Activated naive CD4-positive, alpha-beta T cell treated with anti-CD3 and anti-CD28 coated beads, Interleukin-2, amount 10 ng/mL, durations not matched to agents 7 days and 5 days (primary cell): ENCODE results near the gene H3-3A.
A peak's percentile ranks its signal among the peaks of the same experiment; 100 is the strongest.

ENCODE experiments used
- CTCF ChIA-PET: fragments of 350-600 bp; sonication (Branson Sonifier 250); formaldehyde crosslinking; loops from one replicate; lab custom pipeline; 2021; ENCODE audit warnings: antibody characterized with exemption; lab: Charles Lee
- DNase-seq: peaks from one replicate; pipeline ENCODE4 v3.0.0-alpha.2; 2020
- H3K27ac Mint-ChIP-seq: one replicate; pipeline ENCODE4 v1.8.0; 2021; ENCODE audit warnings: mild to moderate bottlenecking, moderate library complexity, mixed read lengths
- H3K27me3 Mint-ChIP-seq: one replicate; pipeline ENCODE4 v1.8.0; 2021; ENCODE audit warnings: mild to moderate bottlenecking, mixed read lengths
- H3K36me3 Mint-ChIP-seq: one replicate; pipeline ENCODE4 v1.8.0; 2021; ENCODE audit warnings: mixed read lengths
- H3K4me1 Mint-ChIP-seq: one replicate; pipeline ENCODE4 v1.8.0; 2021; ENCODE audit warnings: mixed read lengths
- H3K4me3 Mint-ChIP-seq: one replicate; pipeline ENCODE4 v1.8.0; 2021; ENCODE audit warnings: mild to moderate bottlenecking, moderate library complexity, mixed read lengths
- H3K9me3 Mint-ChIP-seq: one replicate; pipeline ENCODE4 v1.8.0; 2021; ENCODE audit warnings: mixed read lengths

The H3-3A gene

DNA sequence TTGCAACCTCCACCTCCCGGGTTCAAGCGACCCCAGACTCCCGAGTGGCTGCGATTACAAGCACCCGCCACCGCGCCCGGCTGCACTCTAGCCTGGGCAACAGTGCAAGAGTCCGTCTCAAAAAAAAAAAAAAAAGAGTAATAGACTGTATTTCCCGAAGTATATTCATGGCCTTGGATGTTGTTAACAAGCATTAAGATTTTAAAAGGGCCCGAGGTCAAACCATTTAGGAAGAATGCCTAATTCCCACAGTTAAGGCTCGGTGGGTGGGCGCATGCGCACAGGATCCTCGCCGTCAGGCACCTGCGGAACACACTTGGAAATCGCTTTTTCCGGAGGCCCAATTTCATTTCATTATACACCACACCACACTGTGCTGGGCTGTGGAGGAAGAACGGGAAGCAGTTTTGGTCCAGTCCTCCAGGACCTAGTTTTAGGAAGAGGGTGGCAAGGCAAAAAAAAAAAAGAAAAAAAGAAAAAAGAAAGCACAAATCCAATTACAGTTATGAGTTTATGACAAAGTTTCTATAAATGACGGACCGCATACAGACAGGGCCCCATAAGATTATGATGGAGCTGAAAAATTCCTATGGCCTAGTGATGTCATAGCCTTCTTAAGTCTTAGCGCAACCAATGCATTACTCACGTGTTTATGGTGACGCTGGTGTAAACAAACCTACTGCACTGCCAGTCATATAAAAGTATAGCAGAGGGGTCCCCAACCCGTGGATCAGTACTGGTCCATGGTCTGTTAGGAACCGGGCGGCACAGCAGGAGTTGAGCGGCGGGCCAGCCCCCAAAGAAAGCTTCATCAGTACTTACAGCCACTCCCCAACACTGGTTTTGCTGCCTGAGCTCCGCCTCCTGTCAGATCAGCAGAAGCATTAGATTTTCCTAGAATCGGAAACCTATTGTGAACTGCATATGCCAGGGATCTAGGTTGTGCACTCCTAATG, 38.2 kb downstream of the H3-3A start:
- peak overlapping the region; percentile 60 for H3K27ac Mint-ChIP-seq
- H3K4me1 Mint-ChIP-seq = peaks cover 19% of the 10 kb centered on the region
- no peaks in the 10 kb centered on the region for H3K36me3 Mint-ChIP-seq
- peak; percentile 56 for DNase-seq
- H3K27me3 Mint-ChIP-seq = peaks cover 54% of the 10 kb centered on the region
- CTCF ChIA-PET = interaction anchor here (0.8 to 3.6 kb wide), 3 partner anchors 22 to 36 kb away, joined by 3 to 13 read pairs (median 13); no protein-coding TSS in a partner anchor
- peak overlapping the region; percentile 72 for H3K4me3 Mint-ChIP-seq
- no peaks in the 10 kb centered on the region for H3K9me3 Mint-ChIP-seq

DNA sequence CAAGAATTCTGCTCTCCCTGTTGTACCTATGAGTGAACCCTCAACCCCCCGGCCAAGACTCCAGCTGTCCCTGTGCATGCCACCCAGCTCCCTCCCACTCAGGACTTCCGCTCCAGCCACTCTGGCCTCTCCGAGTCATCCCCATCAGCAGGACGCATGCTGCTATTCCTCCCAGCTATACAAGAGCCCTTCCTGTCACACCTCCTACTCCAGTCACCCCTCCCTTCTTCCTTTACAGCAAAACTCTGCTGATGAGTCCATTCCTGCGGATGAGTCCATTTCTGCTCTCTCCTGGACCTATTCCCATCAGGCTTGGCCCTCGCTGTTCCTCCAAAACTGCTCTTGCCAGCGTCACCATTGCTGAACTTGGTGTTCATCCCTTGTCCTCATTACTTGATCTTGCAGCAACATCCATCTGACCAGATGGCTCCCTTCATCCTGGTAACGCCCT, 42.2 kb downstream of the H3-3A start:
- H3K9me3 Mint-ChIP-seq = no peaks in the 10 kb centered on the region
- no peak overlapping the region for H3K4me3 Mint-ChIP-seq
- no peak overlapping the region for H3K27ac Mint-ChIP-seq
- peaks cover 26% of the 10 kb centered on the region for H3K4me1 Mint-ChIP-seq
- peaks cover 32% of the 10 kb centered on the region for H3K27me3 Mint-ChIP-seq
- H3K36me3 Mint-ChIP-seq = no peaks in the 10 kb centered on the region
- no peak for DNase-seq
- CTCF ChIA-PET = interaction anchor here (0.5 to 1.0 kb wide), 4 partner anchors 19 to 40 kb away, joined by 3 read pairs; no protein-coding TSS in a partner anchor

DNA sequence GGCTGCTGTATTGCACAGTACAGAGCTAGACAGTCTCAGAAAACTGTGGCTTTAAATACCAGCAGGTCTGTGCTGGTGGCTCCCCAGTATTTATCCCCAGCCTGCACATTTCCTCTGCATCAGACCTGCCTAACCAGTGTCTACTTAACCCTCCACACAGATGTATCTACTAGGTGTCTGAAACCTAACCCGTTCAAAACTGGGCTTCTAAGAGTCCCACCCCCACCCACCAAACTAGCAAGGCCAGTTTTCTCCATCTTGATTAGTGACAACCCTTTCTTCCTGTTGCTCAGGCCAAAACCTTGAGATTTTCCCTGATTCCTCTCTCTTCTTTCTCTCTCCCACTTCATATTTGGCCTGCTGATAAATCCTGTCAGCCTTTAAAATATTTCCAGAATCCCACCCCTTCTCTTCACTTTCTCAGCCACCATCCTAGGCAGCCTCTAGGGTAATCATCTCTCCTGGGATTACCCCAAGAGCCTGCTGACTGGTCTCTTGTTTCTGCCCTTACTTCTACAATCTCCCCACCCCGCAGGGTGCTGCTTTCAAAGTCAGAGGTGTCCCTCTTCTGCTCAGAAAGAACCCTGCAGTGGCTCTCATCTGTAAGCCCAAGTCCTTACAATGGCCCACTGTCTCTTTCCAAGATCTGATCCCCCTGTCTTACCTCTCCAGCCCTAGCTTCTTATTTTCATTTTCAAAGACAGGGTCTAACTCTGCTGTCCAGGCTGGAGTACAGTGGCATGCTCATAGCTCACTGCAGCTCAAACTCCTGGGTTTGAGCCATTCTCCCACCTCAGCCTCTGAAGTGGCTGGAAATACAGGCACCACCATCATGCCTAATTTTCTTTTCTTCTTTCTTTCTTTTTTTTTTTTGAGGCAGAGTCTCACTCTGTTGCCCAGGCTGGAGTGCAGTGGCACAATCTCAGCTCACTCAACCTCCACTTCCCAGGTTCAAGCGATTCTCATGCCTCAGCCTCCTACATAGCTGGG, 45.2 kb downstream of the H3-3A start:
- Mint-ChIP-seq H3K9me3 (no peaks in the 10 kb centered on the region), H3K4me3 (no peak overlapping the region), H3K4me1 (peaks cover 18% of the 10 kb centered on the region), H3K27me3 (peaks cover 37% of the 10 kb centered on the region), H3K36me3 (no peaks in the 10 kb centered on the region), H3K27ac (no peak overlapping the region)
- DNase-seq = no peak
- CTCF ChIA-PET = interaction anchor here (0.6 to 2.2 kb wide), 7 partner anchors 10 to 626 kb away, joined by 3 to 11 read pairs (median 4); no protein-coding TSS in a partner anchor

DNA sequence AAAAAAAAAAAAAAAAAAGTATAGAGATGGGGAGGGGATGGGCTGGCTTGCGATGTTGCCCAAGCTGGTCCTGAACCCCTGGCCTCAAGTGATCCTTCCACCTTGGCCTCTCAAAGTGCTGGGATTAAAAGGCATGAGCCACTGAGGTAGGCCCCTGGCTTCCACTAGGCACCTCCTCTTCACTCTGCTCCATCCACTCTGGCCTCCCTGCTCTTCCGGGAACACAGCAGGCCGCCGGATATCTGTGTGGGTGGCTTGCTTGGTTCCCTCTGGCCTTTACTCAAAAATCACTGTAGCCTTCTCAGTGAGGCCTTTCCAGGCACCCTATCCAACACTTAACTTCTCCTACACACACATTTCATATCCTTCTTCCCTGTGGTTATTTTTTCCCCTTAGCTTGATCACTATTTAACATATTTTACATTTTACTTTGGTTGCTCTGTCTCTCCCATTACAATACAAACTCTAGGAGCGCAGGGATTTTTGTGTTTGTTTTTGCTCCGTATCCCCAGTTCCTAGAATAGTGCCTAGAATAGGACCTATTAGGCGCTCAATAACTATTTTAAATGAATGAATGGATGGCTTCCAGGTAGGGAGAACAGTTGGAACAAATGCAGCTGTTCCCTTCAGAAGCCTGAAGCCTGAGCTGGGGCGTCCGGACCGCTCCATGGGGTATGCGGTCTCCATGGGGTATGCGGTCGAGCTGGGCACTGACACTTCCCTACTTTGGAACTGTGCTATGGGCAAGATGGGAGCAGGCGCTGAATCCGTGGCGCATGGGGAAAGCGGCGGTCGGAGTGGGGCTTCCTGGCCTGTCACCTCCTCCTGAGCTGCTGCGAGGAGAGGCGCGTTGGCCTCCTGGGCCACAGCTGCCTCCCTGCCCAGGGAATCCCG, 46.7 kb downstream of the H3-3A start:
- CTCF ChIA-PET = interaction anchor here (0.8 to 3.4 kb wide), 8 partner anchors 8 to 628 kb away, joined by 3 to 16 read pairs (median 4); no protein-coding TSS in a partner anchor

DNA sequence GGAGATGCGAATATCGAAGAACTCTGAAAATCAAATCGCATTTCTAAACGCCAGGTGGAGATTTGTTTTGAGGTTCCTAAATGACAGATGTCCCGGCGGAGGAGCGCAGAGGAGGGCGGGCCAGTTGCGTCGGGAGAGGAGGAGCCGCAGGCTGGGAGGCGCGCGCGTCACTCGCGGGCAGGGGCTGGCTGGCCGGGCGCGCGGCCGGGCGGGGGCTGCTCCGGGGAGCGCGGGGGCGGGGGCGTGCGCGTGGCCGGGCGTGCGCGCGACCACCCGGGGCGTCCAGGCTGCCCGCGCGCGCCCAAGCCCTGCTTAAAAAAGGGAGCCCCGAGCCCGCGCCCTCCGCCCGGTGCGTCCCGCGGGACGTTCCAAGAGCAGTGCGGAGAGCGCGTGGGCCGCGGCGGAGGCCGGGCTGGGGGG, 47.3 kb downstream of the H3-3A start:
- no peaks in the 10 kb centered on the region for H3K9me3 Mint-ChIP-seq
- no peaks in the 10 kb centered on the region for H3K36me3 Mint-ChIP-seq
- peak; percentile 89 for DNase-seq
- peak overlapping the region; percentile 86 for H3K4me3 Mint-ChIP-seq
- CTCF ChIA-PET = interaction anchor here (0.8 to 3.4 kb wide), 6 partner anchors 8 to 224 kb away, joined by 3 to 16 read pairs (median 6); no protein-coding TSS in a partner anchor
- H3K27ac Mint-ChIP-seq = peak overlapping the region; percentile 90
- peaks cover 38% of the 10 kb centered on the region for H3K27me3 Mint-ChIP-seq
- H3K4me1 Mint-ChIP-seq = peaks cover 18% of the 10 kb centered on the region

More for the DNA sequence above, 46.7 kb downstream of the H3-3A start:
- Mint-ChIP-seq H3K4me1 (peaks cover 18% of the 10 kb centered on the region), H3K27ac (peak overlapping the region; percentile 90), H3K36me3 (no peaks in the 10 kb centered on the region), H3K4me3 (peak overlapping the region; percentile 86), H3K27me3 (peaks cover 43% of the 10 kb centered on the region), H3K9me3 (no peaks in the 10 kb centered on the region)
- DNase-seq = no peak

DNA sequence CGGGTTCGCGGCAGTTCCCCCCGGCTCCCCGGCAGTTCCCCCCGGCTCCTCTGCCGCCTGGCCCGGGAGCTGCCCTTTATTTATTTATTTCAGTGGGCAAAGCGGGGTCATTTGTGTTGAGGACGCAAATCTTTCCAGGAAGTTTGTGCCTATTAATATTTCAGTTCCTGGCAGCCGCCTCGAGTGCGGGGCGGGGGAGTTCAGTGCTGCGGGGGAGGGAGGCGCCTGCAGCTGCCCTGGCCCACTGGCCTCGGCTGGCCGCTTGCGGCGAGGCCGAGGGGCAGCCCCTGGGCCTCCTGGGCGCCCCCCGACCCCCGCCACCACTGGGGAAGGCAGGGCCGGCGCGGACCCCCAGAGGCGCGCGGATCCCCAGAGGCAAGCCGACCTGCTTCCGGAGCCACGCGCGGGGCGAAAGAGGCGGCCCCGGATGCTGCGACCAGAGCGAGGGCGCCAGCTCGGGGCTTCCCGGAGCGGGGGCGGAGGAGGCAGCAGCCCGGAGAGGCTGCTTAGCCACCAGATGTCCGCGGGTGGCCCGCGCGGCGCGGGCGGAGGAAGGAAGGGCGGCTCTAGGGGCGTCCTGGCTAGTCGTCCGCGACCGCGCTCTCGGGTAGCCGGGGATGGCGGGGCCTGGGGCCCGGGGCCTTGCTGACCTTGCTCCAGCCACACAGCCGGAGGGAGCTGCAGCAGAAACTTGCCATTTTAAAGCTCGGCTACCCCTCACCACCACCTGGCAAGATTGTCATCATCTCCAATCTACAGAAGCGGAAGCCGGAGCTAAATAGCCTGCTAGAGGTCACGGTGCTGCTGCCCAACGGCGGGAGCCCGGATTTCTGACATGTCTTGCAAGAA, 48.0 kb downstream of the H3-3A start:
- peak; percentile 75 for DNase-seq
- H3K36me3 Mint-ChIP-seq = no peaks in the 10 kb centered on the region
- CTCF ChIA-PET = interaction anchor here (1.7 to 3.4 kb wide), 4 partner anchors 10 to 46 kb away, joined by 7 to 16 read pairs (median 9); no protein-coding TSS in a partner anchor
- peak overlapping the region; percentile 75 for H3K27ac Mint-ChIP-seq
- peaks cover 34% of the 10 kb centered on the region for H3K27me3 Mint-ChIP-seq
- peak overlapping the region; percentile 86 for H3K4me3 Mint-ChIP-seq
- H3K9me3 Mint-ChIP-seq = no peaks in the 10 kb centered on the region
- H3K4me1 Mint-ChIP-seq = peaks cover 18% of the 10 kb centered on the region

DNA sequence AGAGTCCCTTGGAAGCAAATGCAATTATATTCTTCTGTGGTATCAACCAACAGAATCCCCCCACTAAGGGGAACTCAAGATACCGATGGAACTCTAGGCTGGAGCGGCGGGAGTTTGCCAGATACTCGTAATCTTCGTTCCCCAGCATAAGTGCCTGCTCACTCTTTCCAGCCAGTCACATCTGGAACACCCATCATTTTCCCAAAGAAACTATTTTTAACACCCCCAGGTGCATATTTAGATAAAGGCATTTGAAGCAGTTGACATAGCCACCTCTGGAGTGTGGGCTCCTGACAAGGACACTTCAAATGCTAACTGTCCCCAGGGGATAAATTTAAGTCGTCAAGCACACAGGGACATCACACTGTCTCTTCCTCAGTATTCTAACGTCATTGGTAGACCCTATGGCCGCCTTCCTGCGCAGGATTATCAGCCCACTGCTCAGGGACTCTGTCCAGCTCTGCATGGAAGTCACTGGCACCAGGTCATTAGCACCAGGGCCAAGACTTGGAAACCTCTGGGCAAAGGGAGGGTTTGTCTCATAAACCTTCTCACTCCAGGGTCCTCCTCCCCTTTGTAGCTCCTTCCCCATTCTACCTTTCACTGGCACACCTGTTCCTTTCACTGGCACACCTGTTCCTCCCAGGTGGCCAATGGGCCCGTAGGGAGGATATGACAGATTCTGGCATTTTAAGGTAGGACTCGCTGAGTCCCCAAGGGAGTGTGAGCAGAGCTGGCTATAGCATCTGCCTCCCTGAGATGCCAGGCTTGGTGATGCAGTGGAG, 48.8 kb downstream of the H3-3A start:
- peak overlapping the region; percentile 64 for H3K4me3 Mint-ChIP-seq
- no peaks in the 10 kb centered on the region for H3K36me3 Mint-ChIP-seq
- H3K27me3 Mint-ChIP-seq = peaks cover 38% of the 10 kb centered on the region
- peak overlapping the region; percentile 79 for H3K27ac Mint-ChIP-seq
- peaks cover 18% of the 10 kb centered on the region for H3K4me1 Mint-ChIP-seq
- no peak for DNase-seq
- CTCF ChIA-PET = interaction anchor here (0.9 to 3.4 kb wide), 4 partner anchors 9 to 86 kb away, joined by 4 to 16 read pairs (median 7); no protein-coding TSS in a partner anchor
- H3K9me3 Mint-ChIP-seq = no peaks in the 10 kb centered on the region

DNA sequence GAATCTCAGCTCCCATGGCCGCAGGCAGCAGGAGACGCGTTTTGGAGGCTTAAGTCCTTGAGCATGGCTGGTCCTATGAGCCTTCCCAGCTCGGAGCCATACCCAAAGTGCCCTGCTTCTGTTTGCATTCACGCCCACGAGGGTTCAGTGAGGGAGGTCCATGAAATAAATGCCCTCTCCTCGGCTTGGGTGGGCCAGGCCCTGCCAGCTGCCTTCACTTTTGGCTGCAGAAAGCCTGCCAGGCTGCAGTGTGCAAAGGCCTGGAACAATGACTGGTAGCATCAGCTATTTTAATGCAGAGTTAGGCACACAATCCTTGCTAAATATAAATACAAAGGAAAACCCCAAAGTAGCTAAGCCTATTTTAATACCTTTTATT, 49.4 kb downstream of the H3-3A start:
- Mint-ChIP-seq H3K9me3 (no peaks in the 10 kb centered on the region), H3K27ac (no peak overlapping the region), H3K4me3 (no peak overlapping the region), H3K4me1 (peaks cover 18% of the 10 kb centered on the region), H3K36me3 (no peaks in the 10 kb centered on the region), H3K27me3 (peaks cover 43% of the 10 kb centered on the region)
- no peak for DNase-seq
- CTCF ChIA-PET = interaction anchor here (0.9 to 3.4 kb wide), 4 partner anchors 9 to 85 kb away, joined by 4 to 16 read pairs (median 7); no protein-coding TSS in a partner anchor

DNA sequence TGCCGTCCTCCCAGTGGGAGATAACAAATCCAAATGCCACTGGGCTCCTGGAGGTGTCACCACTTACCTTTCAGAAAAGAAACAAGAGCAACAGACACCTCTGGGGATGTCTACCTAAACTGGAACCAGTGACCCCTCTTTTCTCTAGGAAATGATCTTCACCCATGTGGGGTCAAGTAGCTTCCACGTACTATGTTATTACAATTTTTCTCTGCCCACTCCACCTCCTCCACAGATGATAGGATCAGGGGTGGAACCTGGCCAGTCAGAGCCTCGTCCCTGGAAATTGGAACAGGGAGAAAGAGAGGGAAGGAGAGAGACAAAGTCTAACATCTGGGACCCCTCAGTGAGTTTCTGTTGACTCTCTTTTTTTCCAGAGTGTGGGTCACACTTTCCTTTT, 50.1 kb downstream of the H3-3A start:
- DNase-seq = no peak
- H3K4me3 Mint-ChIP-seq = no peak overlapping the region
- H3K27me3 Mint-ChIP-seq = peaks cover 44% of the 10 kb centered on the region
- no peaks in the 10 kb centered on the region for H3K36me3 Mint-ChIP-seq
- CTCF ChIA-PET = interaction anchor here (1.1 kb wide), 1 partner anchor 30 kb away, joined by 3 read pairs; no protein-coding TSS in a partner anchor
- H3K4me1 Mint-ChIP-seq = peaks cover 18% of the 10 kb centered on the region
- peak overlapping the region; percentile 55 for H3K27ac Mint-ChIP-seq
- H3K9me3 Mint-ChIP-seq = no peaks in the 10 kb centered on the region

DNA sequence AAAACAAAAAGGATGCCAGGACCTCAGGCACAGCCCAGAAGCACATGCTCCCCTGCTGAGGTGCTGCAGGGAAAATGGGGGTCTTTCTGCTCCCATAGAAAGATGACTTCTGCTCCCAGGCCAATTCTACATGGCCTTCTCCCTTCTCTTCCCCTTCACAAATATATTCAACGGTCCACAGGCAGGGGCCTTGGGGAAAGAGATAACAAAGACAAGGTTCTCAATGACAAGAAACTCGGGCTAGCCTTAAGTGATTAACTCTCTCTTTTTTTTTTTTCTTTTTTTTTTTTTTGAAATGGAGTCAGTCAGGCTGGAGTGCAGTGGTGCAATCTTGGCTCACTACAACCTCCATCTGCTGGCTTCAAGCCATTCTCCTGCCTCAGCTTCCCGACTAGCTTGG, 54.2 kb downstream of the H3-3A start:
- H3K4me1 Mint-ChIP-seq = peaks cover 18% of the 10 kb centered on the region
- CTCF ChIA-PET = interaction anchor here (1.1 to 2.0 kb wide), 2 partner anchors 52 to 129 kb away, joined by 3 to 10 read pairs; no protein-coding TSS in a partner anchor
- no peak overlapping the region for H3K4me3 Mint-ChIP-seq
- H3K27ac Mint-ChIP-seq = no peak overlapping the region
- H3K36me3 Mint-ChIP-seq = no peaks in the 10 kb centered on the region
- no peak for DNase-seq
- peaks cover 46% of the 10 kb centered on the region for H3K27me3 Mint-ChIP-seq
- H3K9me3 Mint-ChIP-seq = no peaks in the 10 kb centered on the region

DNA sequence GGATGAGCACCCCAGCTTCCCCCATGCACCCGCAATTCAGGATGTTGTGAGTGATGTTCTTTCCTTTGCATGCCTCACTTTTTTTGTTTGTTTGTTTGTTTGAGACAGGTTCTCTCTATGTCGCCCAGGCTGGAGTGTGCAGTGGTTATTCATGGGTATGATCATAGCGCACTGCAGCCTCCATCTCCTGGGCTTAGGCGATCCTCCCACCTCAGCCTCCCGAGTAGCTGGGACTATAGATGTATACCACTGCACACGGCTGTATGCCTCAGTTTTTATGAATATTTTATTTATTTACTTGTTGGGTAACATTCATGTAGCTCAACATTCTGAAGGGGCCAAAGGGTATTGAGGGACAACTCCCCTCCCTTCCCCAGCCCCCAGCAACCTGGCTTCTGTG, 54.8 kb downstream of the H3-3A start:
- Mint-ChIP-seq H3K27me3 (peaks cover 40% of the 10 kb centered on the region), H3K27ac (no peak overlapping the region), H3K4me1 (peaks cover 17% of the 10 kb centered on the region), H3K4me3 (no peak overlapping the region), H3K36me3 (no peaks in the 10 kb centered on the region), H3K9me3 (no peaks in the 10 kb centered on the region)
- no peak for DNase-seq
- CTCF ChIA-PET = interaction anchor here (1.1 to 2.0 kb wide), 3 partner anchors 8 to 129 kb away, joined by 3 to 10 read pairs (median 4); no protein-coding TSS in a partner anchor
